Tibial nerve (tissue), 4 donors: Measurements from ENCODE around the gene BEX2.
A peak's percentile ranks its signal among the peaks of the same experiment; 100 is the strongest.

ENCODE experiments used
- EP300 ChIP-seq, 2 donors: sonication (generic); formaldehyde crosslinking; IDR thresholded peaks; one replicate each; pipeline ENCODE4 v1.6.1; 2017; ENCODE audit warnings: antibody characterized with exemption in 2 of 2, mild to moderate bottlenecking in 1 of 2
- POLR2A ChIP-seq, 2 donors: fragments of 450-650 bp; IDR thresholded peaks; one replicate each; pipeline ENCODE4 v1.6.1; 2017; ENCODE audit warnings: antibody characterized with exemption in 2 of 2, mild to moderate bottlenecking in 2 of 2, moderate library complexity in 2 of 2
- TF ChIP-seq, protein P1 (sequence below), 5 experiments: fragments of 200-600 bp in 3 of 5; fragments of 450-650 bp in 2 of 5; sonication (generic) in 3 of 5; IDR thresholded peaks; one replicate each; pipeline ENCODE4 v1.5.1; 2016 to 2019; ENCODE audit warnings: antibody characterized with exemption in 5 of 5, mild to moderate bottlenecking in 3 of 5, moderate library complexity in 2 of 5

DNA sequence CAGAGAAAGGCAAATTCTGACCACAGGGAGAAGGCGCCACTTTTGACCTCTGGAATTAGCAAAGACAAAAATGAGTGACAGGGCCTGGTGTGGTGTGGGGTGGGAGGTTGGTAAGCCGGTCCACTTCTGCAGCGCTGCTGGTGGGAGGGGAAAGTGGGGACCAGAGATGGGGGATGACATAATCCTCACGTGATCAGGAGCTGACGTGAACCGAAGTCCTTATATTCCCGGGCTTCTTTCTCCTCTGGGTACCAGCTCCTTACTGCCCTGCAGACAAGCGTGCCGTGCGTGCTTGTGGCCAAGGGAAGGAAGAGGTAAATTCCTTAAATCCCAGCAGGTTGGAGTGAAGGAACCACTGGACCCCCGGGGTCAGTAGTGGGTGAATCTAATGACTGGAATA, 19.2 kb upstream of the BEX2 start, which contains the start of gene TCEAL7:
- TF ChIP-seq, protein P1, sequence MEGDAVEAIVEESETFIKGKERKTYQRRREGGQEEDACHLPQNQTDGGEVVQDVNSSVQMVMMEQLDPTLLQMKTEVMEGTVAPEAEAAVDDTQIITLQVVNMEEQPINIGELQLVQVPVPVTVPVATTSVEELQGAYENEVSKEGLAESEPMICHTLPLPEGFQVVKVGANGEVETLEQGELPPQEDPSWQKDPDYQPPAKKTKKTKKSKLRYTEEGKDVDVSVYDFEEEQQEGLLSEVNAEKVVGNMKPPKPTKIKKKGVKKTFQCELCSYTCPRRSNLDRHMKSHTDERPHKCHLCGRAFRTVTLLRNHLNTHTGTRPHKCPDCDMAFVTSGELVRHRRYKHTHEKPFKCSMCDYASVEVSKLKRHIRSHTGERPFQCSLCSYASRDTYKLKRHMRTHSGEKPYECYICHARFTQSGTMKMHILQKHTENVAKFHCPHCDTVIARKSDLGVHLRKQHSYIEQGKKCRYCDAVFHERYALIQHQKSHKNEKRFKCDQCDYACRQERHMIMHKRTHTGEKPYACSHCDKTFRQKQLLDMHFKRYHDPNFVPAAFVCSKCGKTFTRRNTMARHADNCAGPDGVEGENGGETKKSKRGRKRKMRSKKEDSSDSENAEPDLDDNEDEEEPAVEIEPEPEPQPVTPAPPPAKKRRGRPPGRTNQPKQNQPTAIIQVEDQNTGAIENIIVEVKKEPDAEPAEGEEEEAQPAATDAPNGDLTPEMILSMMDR (IDR thresholded peaks at IDR 0.05), result no peak
- TF ChIP-seq POLR2A (IDR thresholded peaks at IDR 0.05) (peak; percentile 19 to 52), EP300 (IDR thresholded peaks at IDR 0.05) (peak in 1 of 2 donors; percentile 82)
